GM23338 (cell line): ENCODE results near the gene SLC39A8. TPM values are rescaled to one million over a fixed set of nuclear protein-coding genes. Genes with fewer than 3 reads are reported as not detected.

ENCODE experiments used
- ATAC-seq: fragments of 200-7000 bp; cut with Tn5 transposase; 3 replicates; pipeline ENCODE4 v1.9.1; 2020
- DNase-seq: peaks from one replicate; pipeline ENCODE4 v3.0.0-alpha.2; 2015; ENCODE audit warnings: low spot score
- H2AFZ ChIP-seq: fragments of 200-600 bp; sonication (generic); 2 replicates; pipeline ENCODE4 v1.8.0; 2016; ENCODE audit warnings: antibody characterized with exemption, mild to moderate bottlenecking, moderate library complexity
- H3F3A ChIP-seq: fragments of 200-600 bp; sonication (generic); replicated peaks from 2 replicates; pipeline ENCODE4 v1.8.0; 2017; ENCODE audit warnings: antibody characterized with exemption, mixed run types, low read depth
- H3K27ac ChIP-seq: fragments of 200-600 bp; sonication (generic); 2 replicates; pipeline ENCODE4 v1.6.1; 2016; ENCODE audit warnings: low read depth
- H3K27me3 ChIP-seq: fragments of 200-600 bp; sonication (generic); 2 replicates; pipeline ENCODE4 v1.8.0; 2016; ENCODE audit warnings: mild to moderate bottlenecking, mixed run types, moderate library complexity; ENCODE audit not compliant: insufficient read depth
- H3K36me3 ChIP-seq: fragments of 200-600 bp; sonication (generic); 2 replicates; pipeline ENCODE4 v1.8.0; 2016; ENCODE audit warnings: mild to moderate bottlenecking; ENCODE audit not compliant: insufficient read depth
- H3K4me1 ChIP-seq: fragments of 200-600 bp; sonication (generic); 2 replicates; pipeline ENCODE4 v1.8.0; 2016; ENCODE audit warnings: mild to moderate bottlenecking, moderate library complexity; ENCODE audit not compliant: insufficient read depth
- H3K4me2 ChIP-seq: fragments of 200-600 bp; sonication (generic); 2 replicates; pipeline ENCODE4 v1.7.1; 2017; ENCODE audit warnings: mixed run types
- H3K4me3 ChIP-seq: fragments of 200-600 bp; sonication (generic); 2 replicates; pipeline ENCODE4 v1.6.1; 2016; ENCODE audit warnings: mixed run types
- H3K79me2 ChIP-seq: fragments of 200-600 bp; sonication (generic); replicated peaks from 2 replicates; pipeline ENCODE4 v1.8.0; 2017; ENCODE audit warnings: mild to moderate bottlenecking; ENCODE audit not compliant: insufficient read depth
- H3K9me2 ChIP-seq: fragments of 200-600 bp; sonication (generic); 2 replicates; pipeline ENCODE4 v1.8.0; 2017; ENCODE audit not compliant: insufficient read depth
- H4K20me1 ChIP-seq: fragments of 200-600 bp; sonication (generic); replicated peaks from 2 replicates; pipeline ENCODE4 v1.8.0; 2017; ENCODE audit warnings: mild to moderate bottlenecking; ENCODE audit not compliant: insufficient read depth
- H3K27ac Mint-ChIP-seq: 2 replicates; pipeline ENCODE4 v1.8.0; 2020; ENCODE audit warnings: inconsistent platforms, mild to moderate bottlenecking, moderate library complexity, mixed read lengths
- H3K27me3 Mint-ChIP-seq: 3 replicates; pipeline ENCODE4 v1.8.0; 2022; ENCODE audit warnings: low read depth, mild to moderate bottlenecking, moderate library complexity, mixed read lengths, inconsistent platforms; ENCODE audit not compliant: insufficient read depth, poor library complexity
- H3K36me3 Mint-ChIP-seq: 3 replicates; pipeline ENCODE4 v1.8.0; 2021; ENCODE audit warnings: low read depth, mild to moderate bottlenecking, inconsistent platforms, moderate library complexity, mixed read lengths
- H3K4me1 Mint-ChIP-seq: 3 replicates; pipeline ENCODE4 v1.8.0; 2020; ENCODE audit warnings: mild to moderate bottlenecking, inconsistent platforms, mixed read lengths
- H3K4me3 Mint-ChIP-seq: 3 replicates; pipeline ENCODE4 v1.8.0; 2021; ENCODE audit warnings: moderate library complexity, mild to moderate bottlenecking, inconsistent platforms, mixed read lengths
- H3K9me3 Mint-ChIP-seq: 3 replicates; pipeline ENCODE4 v1.8.0; 2020; ENCODE audit warnings: moderate library complexity, mild to moderate bottlenecking, inconsistent platforms, mixed read lengths
- CTCF ChIP-seq, 2 experiments: fragments of 200-600 bp in 1 of 2; sonication (generic) in 1 of 2; conservative IDR thresholded peaks; 2 replicates each; pipeline versions ENCODE4 v1.5.1 to v1.6.1; 2016 to 2017; ENCODE audit warnings: antibody characterized with exemption in 2 of 2, low read depth in 2 of 2, mild to moderate bottlenecking in 2 of 2, moderate library complexity in 1 of 2
- ETS1 ChIP-seq: IDR thresholded peaks from 2 replicates; pipeline ENCODE4 v1.6.1; 2016; ENCODE audit warnings: antibody characterized with exemption
- EZH2 ChIP-seq: fragments of 200-600 bp; sonication (generic); IDR thresholded peaks from one replicate; pipeline ENCODE4 v1.8.0; 2017; ENCODE audit warnings: antibody characterized with exemption, mild to moderate bottlenecking, low read depth; ENCODE audit not compliant: unreplicated experiment
- JUNB ChIP-seq: IDR thresholded peaks from one replicate; pipeline ENCODE4 v1.6.1; 2016; ENCODE audit warnings: antibody characterized with exemption; ENCODE audit not compliant: unreplicated experiment
- NANOG ChIP-seq: IDR thresholded peaks from 2 replicates; pipeline ENCODE4 v1.6.1; 2016; ENCODE audit warnings: antibody characterized with exemption, borderline replicate concordance
- POLR2AphosphoS5 ChIP-seq: IDR thresholded peaks from 2 replicates; pipeline ENCODE4 v1.6.1; 2016; ENCODE audit warnings: antibody characterized with exemption, low read depth
- STAT1 ChIP-seq: IDR thresholded peaks from one replicate; pipeline ENCODE4 v1.6.1; 2016; ENCODE audit warnings: antibody characterized with exemption; ENCODE audit not compliant: unreplicated experiment
- ZNF114 ChIP-seq: fragments of 250-450 bp; sonication (Bioruptor Pico); IDR thresholded peaks from 2 replicates; pipeline ENCODE4 v1.5.0; 2020; ENCODE audit warnings: mild to moderate bottlenecking, moderate library complexity
- ZNF331 ChIP-seq: fragments of 250-450 bp; sonication (Bioruptor Pico); IDR thresholded peaks from 2 replicates; pipeline ENCODE4 v1.5.0; 2020; ENCODE audit warnings: low read depth, mild to moderate bottlenecking, moderate library complexity
- ZNF462 ChIP-seq: fragments of 250-450 bp; sonication (Bioruptor Pico); IDR thresholded peaks from 2 replicates; pipeline ENCODE4 v1.5.0; 2020; ENCODE audit warnings: mild to moderate bottlenecking, moderate library complexity
- polyA plus RNA-seq: library from polyadenylated mRNA; unstranded; fragments of >200 nt; fragmentation: Nextera tagmentation; extraction: Ambion mirVana; gene quantifications from 2 replicates; pipeline ENCODE4 v1.2.1, GENCODE V29; 2016
- total RNA-seq: library from RNA; depleted of rRNA; stranded (reverse); fragments of >200 nt; shearing (Covaris generic); gene quantifications from 2 replicates; pipeline ENCODE4 v1.2.3, GENCODE V29; 2014

SLC39A8 gene
- total and polyA plus RNA-seq, 2 experiments from 2014 or later, result 20.1 to 42.5 TPM

- DNase-seq (no peak), ATAC-seq (no peak)
- no peaks in the 10 kb centered on the region for H3K9me3 Mint-ChIP-seq
- Histone ChIP-seq H3K79me2 (peaks cover 42% of the 10 kb centered on the region), H3K4me3 (no peak overlapping the region), H3K36me3 (no peaks in the 10 kb centered on the region), H3K9me2 (0 out of 2 replicates have a peak, but pooled peaks cover 3% of the 10 kb centered on the region), H3K4me2 (no peak overlapping the region), H3F3A (0 out of 2 replicates have a peak, but pooled peaks cover 2% of the 10 kb centered on the region), H4K20me1 (no peaks in the 10 kb centered on the region), H3K27me3 (no peaks in the 10 kb centered on the region), H3K4me1 (peaks cover 25% of the 10 kb centered on the region), H2AFZ (no peak overlapping the region), H3K27ac (no peak overlapping the region)
- no peaks in the 10 kb centered on the region for H3K36me3 Mint-ChIP-seq
- H3K4me1 Mint-ChIP-seq, result peaks cover 25% of the 10 kb centered on the region
- no peak for TF ChIP-seq JUNB
- no peak for TF ChIP-seq STAT1
- TF ChIP-seq ZNF331, result no peak
- no peak for TF ChIP-seq EZH2
- TF ChIP-seq ZNF114, result no peak
- no peak for TF ChIP-seq ZNF462 (CRISPR knock-in tag)
- TF ChIP-seq ETS1, result no peak
- no peak for TF ChIP-seq CTCF (conservative IDR thresholded peaks at IDR 0.05; ENCODE audit: low read depth in 2 of 2)
- TF ChIP-seq POLR2AphosphoS5, result no peak
- TF ChIP-seq NANOG, result no peak
- no peak overlapping the region for H3K27ac Mint-ChIP-seq
- no peak overlapping the region for H3K4me3 Mint-ChIP-seq
- H3K27me3 Mint-ChIP-seq, result peaks cover 2% of the 10 kb centered on the region
These were observed 17.2 kb downstream of the SLC39A8 start for GRCh38 chr4:102328045-102328444.
